OCI-LY3 (cell line): ENCODE data around the gene FBXO48.
A peak's percentile ranks its signal among the peaks of the same experiment; 100 is the strongest.

ENCODE experiments used
- H2AFZ ChIP-seq: fragments of 200-600, 300-600 bp; shearing (Covaris generic); 2 replicates; pipeline ENCODE4 v1.6.0; 2014; ENCODE audit warnings: antibody characterized with exemption, low read depth, low read length
- H3K27ac ChIP-seq: fragments of 200-600, 300-600 bp; sonication (generic); 2 replicates; pipeline ENCODE4 v1.5.1; 2014; ENCODE audit warnings: mild to moderate bottlenecking, low read length, moderate library complexity, mixed read lengths
- H3K27me3 ChIP-seq: fragments of 200-600, 300-600 bp; sonication (generic); 2 replicates; pipeline ENCODE4 v1.6.1; 2014; ENCODE audit warnings: low read depth, low read length, mixed read lengths
- H3K36me3 ChIP-seq: fragments of 200-600, 300-600 bp; sonication (generic); replicated peaks from 2 replicates; pipeline ENCODE3; 2014; ENCODE audit warnings: low read depth, low read length, mixed read lengths
- H3K4me1 ChIP-seq: fragments of 300-600, 200-600 bp; sonication (generic); 2 replicates; pipeline ENCODE4 v1.6.1; 2014; ENCODE audit warnings: low read length, mixed read lengths
- H3K4me2 ChIP-seq: fragments of 200-600, 300-600 bp; sonication (generic); 2 replicates; pipeline ENCODE4 v1.6.1; 2014; ENCODE audit warnings: low read length, mixed read lengths
- H3K4me3 ChIP-seq: fragments of 300-600, 200-600 bp; sonication (generic); 2 replicates; pipeline ENCODE4 v1.5.1; 2014; ENCODE audit warnings: antibody characterized with exemption, mild to moderate bottlenecking, low read length, moderate library complexity
- H3K79me2 ChIP-seq: fragments of 300-600, 200-600 bp; shearing (Covaris generic); 2 replicates; pipeline ENCODE4 v1.6.1; 2014; ENCODE audit warnings: mild to moderate bottlenecking, low read length, mixed read lengths
- H3K9ac ChIP-seq: fragments of 300-600, 200-600 bp; shearing (Covaris generic); 2 replicates; pipeline ENCODE4 v1.6.0; 2014; ENCODE audit warnings: mild to moderate bottlenecking, low read length, moderate library complexity
- H3K9me3 ChIP-seq: fragments of 200-600, 300-600 bp; shearing (Covaris generic); 2 replicates; pipeline ENCODE4 v1.6.1; 2014; ENCODE audit warnings: low read length, mixed read lengths; ENCODE audit not compliant: insufficient read depth
- H4K20me1 ChIP-seq: fragments of 200-600, 300-600 bp; sonication (generic); 2 replicates; pipeline ENCODE4 v1.6.1; 2016; ENCODE audit warnings: low read length, mixed read lengths; ENCODE audit not compliant: insufficient read depth
- EZH2phosphoT487 ChIP-seq: fragments of 200-600 bp; shearing (Covaris generic); IDR thresholded peaks from 2 replicates; pipeline ENCODE4 v1.6.1; 2018; ENCODE audit warnings: antibody characterized with exemption, mixed run types, low read depth
- TF ChIP-seq, protein P1 (sequence below): fragments of 200-600, 300-600 bp; sonication (generic); IDR thresholded peaks from 2 replicates; pipeline ENCODE4 v1.5.1; 2014; ENCODE audit warnings: antibody characterized with exemption, low read length, low read depth

Gene FBXO48

DNA sequence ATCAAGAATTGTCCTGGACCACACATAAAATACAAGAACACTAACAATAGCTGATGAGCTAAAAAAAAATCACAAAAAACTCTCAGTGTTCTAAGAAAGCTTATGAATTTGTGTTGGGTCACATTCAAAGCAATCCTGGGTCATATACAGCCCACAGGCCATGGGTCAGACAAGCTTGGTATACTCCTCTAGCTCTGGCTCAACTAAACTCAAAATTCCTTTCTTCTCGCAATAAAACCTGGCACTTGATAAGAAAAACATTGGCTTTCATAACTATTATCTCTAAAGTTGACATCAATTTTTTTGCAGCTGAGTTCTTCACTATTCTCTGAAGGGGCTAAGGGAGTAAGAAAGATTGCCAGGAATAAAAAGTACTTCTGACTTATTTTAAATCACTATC is 38.3 kb downstream of the FBXO48 start:
- Histone ChIP-seq H3K9me3 (no peaks in the 10 kb centered on the region), H2AFZ (no peak overlapping the region), H3K4me1 (peaks cover 51% of the 10 kb centered on the region), H4K20me1 (no peaks in the 10 kb centered on the region), H3K4me3 (no peak overlapping the region), H3K4me2 (no peak overlapping the region), H3K27me3 (no peaks in the 10 kb centered on the region), H3K9ac (no peak overlapping the region), H3K36me3 (no peaks in the 10 kb centered on the region), H3K27ac (no peak overlapping the region), H3K79me2 (no peaks in the 10 kb centered on the region)
- TF ChIP-seq, protein P1, sequence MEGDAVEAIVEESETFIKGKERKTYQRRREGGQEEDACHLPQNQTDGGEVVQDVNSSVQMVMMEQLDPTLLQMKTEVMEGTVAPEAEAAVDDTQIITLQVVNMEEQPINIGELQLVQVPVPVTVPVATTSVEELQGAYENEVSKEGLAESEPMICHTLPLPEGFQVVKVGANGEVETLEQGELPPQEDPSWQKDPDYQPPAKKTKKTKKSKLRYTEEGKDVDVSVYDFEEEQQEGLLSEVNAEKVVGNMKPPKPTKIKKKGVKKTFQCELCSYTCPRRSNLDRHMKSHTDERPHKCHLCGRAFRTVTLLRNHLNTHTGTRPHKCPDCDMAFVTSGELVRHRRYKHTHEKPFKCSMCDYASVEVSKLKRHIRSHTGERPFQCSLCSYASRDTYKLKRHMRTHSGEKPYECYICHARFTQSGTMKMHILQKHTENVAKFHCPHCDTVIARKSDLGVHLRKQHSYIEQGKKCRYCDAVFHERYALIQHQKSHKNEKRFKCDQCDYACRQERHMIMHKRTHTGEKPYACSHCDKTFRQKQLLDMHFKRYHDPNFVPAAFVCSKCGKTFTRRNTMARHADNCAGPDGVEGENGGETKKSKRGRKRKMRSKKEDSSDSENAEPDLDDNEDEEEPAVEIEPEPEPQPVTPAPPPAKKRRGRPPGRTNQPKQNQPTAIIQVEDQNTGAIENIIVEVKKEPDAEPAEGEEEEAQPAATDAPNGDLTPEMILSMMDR = no peak
- TF ChIP-seq EZH2phosphoT487 = no peak

DNA sequence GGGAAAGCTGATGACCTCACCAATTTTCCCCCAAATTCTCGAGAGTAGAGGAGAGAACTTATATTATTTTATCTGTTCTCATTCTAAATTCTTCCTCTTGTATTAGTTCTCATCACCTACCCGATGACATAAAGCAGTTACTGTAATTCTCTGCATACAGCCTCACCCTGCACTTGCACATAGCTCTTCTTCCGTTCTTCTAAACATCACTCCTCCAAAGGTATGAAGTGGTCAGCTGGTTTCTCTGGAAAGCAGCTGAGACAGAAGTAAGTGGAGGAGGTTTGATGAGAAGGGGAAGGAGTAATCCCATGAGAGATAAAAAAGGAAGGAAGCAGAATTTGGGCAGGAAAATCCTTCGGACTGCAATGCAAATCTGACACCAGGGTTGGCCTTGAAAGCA is 39.0 kb downstream of the FBXO48 start:
- peak overlapping the region; percentile 80 for H3K4me2 ChIP-seq
- TF ChIP-seq EZH2phosphoT487 = no peak
- TF ChIP-seq, protein P1 = no peak
- peak overlapping the region; percentile 65; the same call in 1 of the 2 replicates for H3K4me3 ChIP-seq
- peak overlapping the region; percentile 91; the same call in 1 of the 2 replicates for H3K27ac ChIP-seq
- H3K36me3 ChIP-seq = no peaks in the 10 kb centered on the region
- peak overlapping the region; percentile 79 for H2AFZ ChIP-seq
- H3K79me2 ChIP-seq = no peaks in the 10 kb centered on the region
- H3K4me1 ChIP-seq = peaks cover 57% of the 10 kb centered on the region
- H4K20me1 ChIP-seq = no peaks in the 10 kb centered on the region
- no peaks in the 10 kb centered on the region for H3K27me3 ChIP-seq
- H3K9me3 ChIP-seq = no peaks in the 10 kb centered on the region
- H3K9ac ChIP-seq = peak overlapping the region; percentile 60; the same call in 1 of the 2 replicates

GRCh38 chr2:68426848-68427579 is 40.1 kb downstream of the FBXO48 start:
- H3K4me3 ChIP-seq = peak overlapping the region; percentile 65
- peak overlapping the region; percentile 91 for H3K27ac ChIP-seq
- no peak for TF ChIP-seq EZH2phosphoT487
- TF ChIP-seq, protein P1 = no peak
- peaks cover 63% of the 10 kb centered on the region for H3K4me1 ChIP-seq
- H3K4me2 ChIP-seq = peak overlapping the region; percentile 80
- H4K20me1 ChIP-seq = no peaks in the 10 kb centered on the region
- H3K27me3 ChIP-seq = no peaks in the 10 kb centered on the region
- H3K79me2 ChIP-seq = no peaks in the 10 kb centered on the region
- H3K9me3 ChIP-seq = no peaks in the 10 kb centered on the region
- H3K36me3 ChIP-seq = no peaks in the 10 kb centered on the region
- peak overlapping the region; percentile 60 for H3K9ac ChIP-seq
- peak overlapping the region; percentile 79 for H2AFZ ChIP-seq

GRCh38 chr2:68426446-68426845 is 40.6 kb downstream of the FBXO48 start:
- peak overlapping the region; percentile 79 for H2AFZ ChIP-seq
- H3K4me3 ChIP-seq = peak overlapping the region; percentile 65
- H3K27me3 ChIP-seq = no peaks in the 10 kb centered on the region
- H3K9ac ChIP-seq = peak overlapping the region; percentile 60
- no peaks in the 10 kb centered on the region for H3K79me2 ChIP-seq
- TF ChIP-seq, protein P1 = no peak
- TF ChIP-seq EZH2phosphoT487 = no peak
- peak overlapping the region; percentile 91 for H3K27ac ChIP-seq
- H3K9me3 ChIP-seq = no peaks in the 10 kb centered on the region
- peaks cover 63% of the 10 kb centered on the region for H3K4me1 ChIP-seq
- no peaks in the 10 kb centered on the region for H3K36me3 ChIP-seq
- no peaks in the 10 kb centered on the region for H4K20me1 ChIP-seq
- peak overlapping the region; percentile 80 for H3K4me2 ChIP-seq
